Dermis blood vessel endothelial cell (primary cell): ENCODE measurements around the gene RALGPS1. TPM values are rescaled to one million over a fixed set of nuclear protein-coding genes. Genes with fewer than 3 reads are reported as not detected.
A peak's percentile ranks its signal among the peaks of the same experiment; 100 is the strongest.

ENCODE experiments used
- DNase-seq: peaks from one replicate; pipeline ENCODE4 v3.0.0; 2010
- total RNA-seq: library from RNA; depleted of rRNA; stranded (reverse); fragments of >200 nt; gene quantifications from 2 replicates; pipeline ENCODE4 v1.2.3, GENCODE V29; 2014

Gene RALGPS1
- total RNA-seq, 1 donor from 2014 or later = 3.1 TPM

DNA sequence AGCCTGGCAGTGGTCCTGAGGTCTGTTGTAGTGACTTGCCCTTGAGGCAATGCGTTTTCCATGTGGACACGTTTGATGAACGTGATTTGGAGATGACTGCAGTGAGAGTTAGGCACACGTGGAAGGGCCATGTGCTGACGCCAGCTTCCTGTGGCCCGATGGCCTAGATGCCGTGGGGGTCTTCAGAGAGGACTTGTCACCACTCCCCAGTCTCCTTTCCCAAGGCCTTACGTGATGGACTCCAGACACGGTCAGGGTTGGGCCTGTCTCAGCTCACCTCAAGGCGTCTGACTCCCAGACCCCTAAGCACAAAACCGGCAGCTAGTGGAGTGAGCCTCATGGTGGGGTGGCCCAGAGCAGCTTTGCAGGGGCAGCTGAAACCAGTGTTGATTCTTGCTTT, 115.0 kb downstream of the RALGPS1 start:
- DNase-seq = no peak

DNA sequence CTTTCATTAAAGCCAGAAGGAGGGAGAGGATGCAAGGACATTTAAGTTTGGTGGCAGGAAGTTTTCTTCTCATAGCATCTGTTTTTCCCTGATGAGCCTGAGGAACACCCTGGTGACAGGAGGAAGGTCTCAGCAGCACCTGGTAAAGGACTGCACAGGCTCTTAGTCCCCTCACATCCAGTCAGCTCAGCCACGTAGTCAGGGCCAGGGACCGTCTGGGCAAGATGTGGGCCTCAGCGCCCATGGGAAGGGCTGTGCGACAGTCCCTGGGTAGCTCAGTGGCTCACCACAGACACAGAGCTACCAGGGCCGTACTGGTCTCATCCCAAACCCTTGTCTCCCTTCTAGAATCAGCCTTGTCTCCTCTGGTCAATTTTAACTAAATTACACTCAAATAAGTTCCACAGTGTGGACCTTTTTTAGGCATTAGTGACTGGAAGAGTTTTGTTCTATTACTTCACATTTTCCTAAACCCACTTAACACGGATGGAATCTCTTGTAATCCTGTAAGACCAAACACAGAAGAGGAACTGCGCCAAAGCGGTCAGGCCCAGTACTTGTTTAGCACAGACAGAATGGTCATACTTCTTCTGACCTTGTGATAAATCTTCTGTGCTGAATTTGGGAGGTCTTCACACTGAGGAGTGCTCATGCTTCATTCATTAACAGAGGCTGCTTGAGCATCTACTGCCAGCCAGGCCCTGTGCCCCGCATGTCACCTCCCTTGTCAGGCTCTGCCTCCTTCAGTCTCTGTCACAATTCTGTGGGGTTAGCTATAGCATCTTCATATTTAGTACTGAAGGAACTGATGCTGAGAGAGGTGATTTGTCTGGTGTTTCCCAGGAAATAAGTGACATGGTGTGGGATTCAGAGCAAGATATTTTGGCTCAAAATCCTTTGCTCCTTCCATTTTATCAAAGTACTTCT, 116.5 kb downstream of the RALGPS1 start:
- DNase-seq = no peak

DNA sequence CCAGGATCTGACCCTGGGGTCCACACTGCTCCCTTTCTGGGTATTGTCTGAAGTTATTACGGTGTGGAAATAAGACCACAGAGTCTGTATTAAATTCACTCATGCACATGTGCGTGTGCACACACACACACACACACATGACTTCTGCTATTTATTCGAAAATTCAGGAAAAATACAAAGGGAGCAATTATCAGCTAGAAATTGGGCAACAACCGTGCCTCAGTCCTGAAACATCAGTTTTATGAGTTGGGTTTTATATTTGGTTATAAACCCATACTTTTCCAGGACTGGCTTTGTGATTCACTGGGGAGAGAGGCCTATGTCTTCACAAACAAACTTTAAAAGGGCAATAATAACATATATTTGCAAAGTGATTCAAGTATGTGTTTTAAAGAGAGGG, 117.7 kb downstream of the RALGPS1 start:
- DNase-seq = no peak

DNA sequence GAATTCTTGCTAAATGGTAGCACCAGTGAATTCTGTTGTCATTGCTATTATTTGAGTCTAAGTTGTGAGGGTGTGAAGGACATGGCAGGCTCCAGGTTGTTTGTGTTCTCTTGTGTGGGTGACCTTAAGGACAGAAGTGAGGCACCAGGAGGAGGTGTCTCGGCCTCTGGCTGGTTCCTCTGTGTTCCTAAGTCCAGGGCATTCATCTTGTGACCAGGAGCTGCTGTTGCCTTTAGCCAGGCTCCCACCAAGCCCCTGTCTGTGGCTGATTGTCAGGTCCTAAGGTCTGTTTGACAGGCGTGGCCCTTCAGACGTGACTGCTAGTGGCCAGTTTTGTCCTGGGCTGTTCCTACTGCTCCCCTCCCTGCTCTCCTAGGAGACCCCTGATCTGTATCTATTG, 118.5 kb downstream of the RALGPS1 start:
- no peak for DNase-seq

DNA sequence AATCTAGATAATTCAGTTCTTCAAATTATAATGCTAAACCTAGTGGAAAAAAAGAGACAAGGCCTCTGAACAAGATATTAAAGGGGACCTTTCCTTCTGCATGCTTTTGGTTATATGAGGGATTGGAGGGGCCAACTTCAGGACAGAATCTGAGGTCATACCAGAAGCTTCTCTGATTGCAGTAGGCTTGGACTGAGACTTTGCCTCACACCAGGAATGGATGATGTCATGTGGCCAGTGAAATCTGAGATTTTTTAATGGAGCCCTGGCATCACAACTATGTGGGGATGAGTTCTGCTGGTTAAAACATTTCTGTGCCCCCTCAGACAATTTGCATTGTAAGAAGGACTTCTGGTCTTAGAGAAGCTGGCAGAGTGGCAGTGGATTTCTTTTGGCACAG, 119.2 kb downstream of the RALGPS1 start:
- DNase-seq = no peak

DNA sequence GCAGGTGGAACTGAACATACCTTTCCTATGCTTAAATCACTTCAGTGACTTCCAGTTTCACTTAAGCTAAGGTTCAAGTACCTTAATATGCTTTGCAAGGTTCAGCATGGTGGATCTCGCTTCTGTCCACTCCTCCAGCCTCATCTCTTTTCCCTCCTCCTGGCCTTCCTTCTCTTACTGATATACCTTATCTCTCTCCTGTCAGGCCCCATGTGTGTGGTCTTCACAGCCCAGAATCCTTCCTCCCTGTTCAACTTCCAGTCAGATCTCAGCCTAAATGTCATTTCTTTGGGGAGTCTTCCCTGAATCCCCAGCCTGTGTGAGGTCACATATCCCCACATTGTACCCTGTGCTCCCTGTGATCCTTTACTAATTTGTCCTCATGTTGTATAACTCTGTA, 120.1 kb downstream of the RALGPS1 start:
- no peak for DNase-seq

DNA sequence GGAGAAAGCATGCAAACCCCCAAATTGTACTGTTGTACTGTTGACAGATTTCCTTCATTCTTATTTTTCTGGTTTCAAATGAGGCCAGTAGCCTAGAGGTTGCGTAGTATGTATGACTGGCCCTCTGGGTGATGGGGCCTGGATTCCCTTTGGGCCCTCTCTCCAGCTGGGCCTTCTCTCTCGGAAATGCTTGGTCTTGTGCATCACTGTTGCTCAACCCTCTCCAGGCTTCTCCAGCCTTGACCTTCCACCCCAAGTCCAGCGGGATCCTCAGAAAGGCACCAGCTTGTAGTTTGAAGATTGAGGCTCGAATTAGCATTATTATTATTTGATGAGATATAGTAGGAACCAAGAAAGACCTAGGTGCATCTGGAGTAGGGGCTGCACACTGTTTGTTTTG, 120.8 kb downstream of the RALGPS1 start:
- DNase-seq = no peak

DNA sequence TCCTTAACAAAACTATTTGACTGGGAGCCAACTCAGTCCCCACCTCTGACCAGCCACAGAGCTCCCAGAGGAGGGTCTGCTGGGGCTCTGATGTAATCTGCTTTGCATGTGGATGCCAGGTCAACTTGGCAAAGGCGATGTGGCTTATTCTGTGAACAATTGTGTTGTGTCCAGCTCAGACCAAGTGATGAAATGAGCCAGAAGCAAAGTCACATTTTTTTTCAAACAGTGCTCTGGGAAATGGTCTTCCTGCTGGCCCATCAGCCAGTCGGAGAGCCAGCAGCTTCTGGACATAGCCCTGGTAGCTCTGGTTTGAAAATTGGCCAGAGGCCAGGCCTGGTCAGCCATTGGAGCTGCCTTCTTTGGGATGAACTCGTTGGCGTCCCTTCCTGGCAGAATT, 121.4 kb downstream of the RALGPS1 start:
- DNase-seq = peak; percentile 75

DNA sequence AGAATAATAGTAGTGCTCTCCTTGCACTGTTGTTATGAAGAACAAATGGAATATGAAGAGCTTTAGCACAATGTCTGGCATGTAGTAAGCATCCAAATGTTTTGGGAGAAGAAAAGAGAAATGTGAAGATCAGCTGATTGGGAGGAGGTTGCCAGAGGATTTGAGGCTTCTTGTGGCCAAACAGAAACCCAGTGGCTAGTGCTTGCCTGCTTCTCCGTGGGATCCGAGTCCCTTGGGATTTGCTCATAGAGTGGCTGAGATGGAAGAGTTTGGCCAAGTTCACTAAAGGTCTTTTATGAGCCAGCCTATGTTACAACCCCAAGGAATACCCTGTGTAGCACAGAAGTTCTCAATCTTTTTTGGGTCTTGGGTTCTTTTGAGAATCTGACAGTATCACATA, 121.9 kb downstream of the RALGPS1 start:
- no peak for DNase-seq

DNA sequence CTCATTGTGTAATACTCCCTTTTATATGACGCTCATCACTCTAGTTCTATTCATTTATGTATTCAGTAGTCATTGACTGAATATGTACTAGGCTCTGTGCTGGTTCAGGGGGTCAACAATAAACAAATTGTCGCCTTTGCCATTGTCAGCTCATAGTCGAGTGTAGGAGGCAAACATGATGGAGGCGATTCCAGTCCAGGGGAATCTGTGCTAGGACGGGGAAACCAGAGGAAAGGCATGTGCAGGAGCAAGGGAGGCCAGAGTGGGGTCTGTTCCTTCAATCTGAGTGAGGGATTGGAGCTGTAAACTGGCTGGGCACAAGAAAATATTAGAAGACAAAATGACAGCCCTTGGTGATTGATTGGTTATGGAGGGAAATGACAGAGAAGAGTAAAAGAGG, 123.9 kb downstream of the RALGPS1 start:
- DNase-seq = no peak

DNA sequence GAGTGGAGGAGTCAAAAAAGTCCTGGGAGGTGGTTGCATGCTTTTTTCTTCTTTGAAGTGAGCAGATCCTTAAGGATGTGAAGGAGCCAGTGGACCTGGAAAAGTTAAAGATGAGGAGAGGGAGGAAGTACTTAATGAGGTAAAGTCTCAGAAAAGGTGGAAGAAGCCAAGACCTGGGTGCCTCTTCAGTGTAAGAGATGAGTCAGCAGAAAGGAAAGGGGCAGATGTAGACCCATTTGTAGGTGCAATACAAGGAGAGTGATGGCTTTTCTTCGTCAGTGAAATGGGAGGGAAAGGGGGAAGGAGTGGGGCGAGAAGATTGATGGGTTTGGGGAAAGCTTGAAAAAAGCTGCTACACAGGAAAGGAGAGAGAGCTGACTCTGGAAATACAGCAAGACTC, 124.9 kb downstream of the RALGPS1 start:
- no peak for DNase-seq

DNA sequence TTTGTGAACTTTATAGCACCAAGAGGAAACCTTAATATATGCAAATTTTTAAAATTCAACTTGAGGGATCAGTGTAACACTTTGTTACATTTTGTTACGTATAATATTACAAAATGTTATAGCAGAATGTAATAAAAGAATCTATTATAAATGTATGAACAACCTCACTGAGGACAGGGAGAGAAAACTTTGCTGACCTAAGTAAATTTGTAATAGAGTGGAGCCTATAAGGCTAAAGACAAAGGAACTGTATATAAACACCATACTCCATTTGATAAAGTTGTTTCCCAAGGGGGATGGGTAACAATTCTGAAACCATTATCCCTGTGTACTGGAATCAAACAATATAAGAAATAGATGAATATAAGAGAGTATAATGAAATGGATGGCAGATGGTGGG, 130.6 kb downstream of the RALGPS1 start:
- no peak for DNase-seq

DNA sequence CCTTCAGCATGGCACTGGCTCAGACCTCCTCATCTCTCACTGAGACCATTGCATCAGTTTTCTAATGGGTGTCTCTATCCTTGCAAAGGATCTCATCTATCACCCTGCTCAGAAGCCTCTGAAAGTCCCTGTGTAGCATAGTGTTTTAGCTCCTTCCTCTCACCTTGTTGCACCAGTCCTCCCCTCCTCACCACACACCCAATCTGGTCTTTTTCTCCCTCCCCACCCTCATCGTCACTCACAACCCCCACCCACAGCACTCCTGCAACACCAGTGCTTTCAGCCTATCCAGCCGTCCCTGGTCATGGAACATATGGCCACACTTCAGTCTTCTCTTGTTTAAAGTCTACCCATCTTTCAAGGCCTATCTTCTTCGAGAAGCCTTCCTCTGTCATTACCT, 133.4 kb downstream of the RALGPS1 start:
- DNase-seq = no peak

DNA sequence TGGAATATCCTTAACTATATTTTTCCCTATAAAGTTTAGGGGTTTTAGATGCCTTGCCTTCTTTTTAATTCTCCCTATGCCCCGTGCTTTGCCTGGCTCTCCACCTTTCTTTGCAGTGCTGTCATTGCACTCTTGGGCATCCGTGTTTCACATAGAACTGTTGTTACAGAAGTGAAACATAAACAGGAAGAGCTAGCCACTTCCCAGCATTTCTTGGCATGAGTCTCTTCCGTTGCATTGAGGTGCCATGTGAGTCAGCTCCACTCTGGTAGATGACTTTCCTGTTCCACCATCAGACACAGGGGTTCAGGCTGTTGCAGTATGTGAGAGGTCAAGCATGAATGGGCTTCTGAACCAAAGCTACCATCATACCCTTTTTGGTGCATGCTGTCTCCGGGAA, 134.5 kb downstream of the RALGPS1 start:
- peak; percentile 99 for DNase-seq

DNA sequence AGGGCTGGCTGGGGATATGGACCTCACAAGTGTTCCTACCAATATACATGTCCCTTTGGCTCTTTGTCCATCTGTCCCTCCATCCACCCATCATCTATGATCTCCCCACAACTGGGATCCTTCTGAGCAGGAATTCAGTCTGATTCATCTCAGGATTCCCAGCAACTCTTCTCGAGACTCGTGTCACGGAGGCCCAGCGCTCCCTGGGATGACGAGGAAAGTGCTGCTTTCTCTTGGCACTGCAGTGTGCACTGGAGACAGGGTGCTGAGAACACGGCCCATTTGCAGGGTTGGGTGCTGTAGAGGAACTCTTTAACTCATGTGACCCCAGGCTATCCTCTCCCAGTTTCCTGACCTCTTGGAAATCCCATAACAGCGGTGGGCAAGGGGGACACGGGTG, 135.0 kb downstream of the RALGPS1 start:
- peak; percentile 61 for DNase-seq

DNA sequence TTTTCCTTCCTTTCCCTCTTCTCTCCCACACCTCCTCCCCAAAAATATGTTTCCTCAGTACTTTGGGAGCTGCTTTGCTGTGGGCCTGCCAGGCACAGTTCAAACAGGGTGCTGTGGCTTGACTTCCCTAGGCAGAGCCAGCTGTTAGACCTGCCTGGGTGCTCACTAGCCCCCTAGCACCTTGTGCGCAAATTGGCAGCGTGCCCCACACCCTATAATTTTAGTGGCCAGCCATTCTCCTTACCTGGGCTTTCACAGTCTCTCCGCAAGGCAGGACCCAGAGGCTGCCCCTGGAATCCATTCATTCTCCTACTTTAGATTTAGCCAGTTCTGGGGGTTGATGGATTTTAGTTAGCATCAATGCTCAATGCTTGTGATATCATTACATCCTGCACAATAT, 135.6 kb downstream of the RALGPS1 start:
- no peak for DNase-seq

DNA sequence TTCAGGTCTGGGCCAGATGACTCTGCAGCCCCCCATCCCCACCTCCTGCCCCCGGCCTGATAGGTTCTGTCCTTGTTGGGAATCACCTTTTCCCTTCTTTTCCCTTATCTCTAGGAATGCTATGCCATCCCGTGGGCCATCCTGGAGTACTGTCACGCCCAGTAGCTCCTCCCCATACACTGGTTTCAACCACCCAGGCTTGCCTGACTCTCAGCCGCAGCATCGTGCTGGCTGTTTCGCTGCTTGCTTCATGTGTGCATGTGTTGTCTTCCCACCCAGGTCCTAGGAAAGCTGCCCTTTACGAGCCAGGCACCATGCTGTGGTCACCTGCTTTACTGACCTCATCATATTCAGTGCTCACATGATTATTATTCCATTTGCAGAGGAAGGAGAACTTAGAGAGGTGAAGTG, 136.0 kb downstream of the RALGPS1 start:
- no peak for DNase-seq

DNA sequence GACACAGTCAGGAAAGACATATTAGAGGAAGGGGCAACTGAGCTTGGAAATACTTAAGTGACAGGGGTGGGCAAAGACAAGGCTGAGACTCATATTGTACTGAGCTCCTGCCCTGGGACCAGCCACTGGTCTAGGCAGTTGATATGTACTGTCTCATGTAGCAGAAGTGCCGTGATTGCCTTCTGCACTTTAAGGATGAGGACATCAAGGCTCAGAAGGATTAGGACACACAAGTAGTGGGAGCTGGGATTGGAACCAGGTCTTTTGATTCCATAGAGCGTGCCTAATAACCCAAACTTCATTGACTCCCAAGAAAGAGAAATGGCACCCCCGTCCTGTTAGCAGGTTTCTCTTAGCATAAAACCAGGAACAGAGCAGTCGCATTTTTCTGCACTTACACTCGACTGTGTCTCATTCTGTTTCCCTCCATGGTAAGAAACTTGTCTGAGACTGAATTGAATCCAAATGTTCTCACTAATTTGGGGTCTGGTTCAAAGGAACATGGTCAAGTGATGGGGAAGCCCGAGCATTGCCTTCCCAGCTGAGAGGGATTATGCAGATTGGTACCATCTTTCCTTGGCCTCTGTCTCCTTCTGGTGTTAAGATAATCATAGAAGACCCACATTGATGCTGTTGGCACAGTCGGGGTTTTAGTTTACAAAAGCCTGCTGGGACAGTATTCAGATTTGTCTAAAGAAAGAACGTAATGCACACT, 137.5 kb downstream of the RALGPS1 start:
- DNase-seq = no peak

DNA sequence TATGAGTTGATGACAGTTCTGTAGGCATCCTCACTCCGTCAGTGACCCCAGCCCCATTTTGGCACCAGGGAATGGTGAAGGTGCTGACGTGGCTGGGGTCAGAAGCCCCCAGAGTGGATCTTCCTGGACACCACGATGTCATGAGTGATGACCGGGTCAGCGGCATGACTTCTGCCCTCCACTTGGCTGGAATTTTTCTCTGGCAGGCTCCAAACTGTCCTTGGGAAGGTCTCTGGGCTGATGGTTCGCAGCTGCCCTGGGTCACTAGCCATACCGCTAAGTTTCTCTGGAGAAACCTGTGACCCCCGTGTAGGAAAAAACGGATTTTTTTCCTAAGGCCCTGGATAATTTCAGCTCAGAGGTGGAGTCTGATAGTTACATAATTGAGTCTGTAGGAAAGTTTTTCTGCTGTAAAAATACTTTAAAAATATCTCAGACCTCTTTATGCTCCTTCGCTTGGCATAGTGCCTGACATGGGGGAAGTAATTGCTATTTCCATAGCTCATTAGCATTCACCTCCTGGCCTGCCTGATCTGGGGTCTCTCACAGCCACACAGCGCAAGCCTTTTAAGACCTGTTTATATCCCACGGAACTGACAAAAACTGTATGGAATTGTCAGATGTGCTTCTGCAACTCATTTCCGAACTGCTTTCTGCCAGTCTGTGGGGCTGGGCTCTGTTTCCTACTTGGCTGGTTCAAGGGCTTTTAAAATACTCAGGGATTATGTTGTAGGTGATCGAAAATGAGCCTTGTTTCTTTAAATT, 138.7 kb downstream of the RALGPS1 start:
- DNase-seq = peak; percentile 70

DNA sequence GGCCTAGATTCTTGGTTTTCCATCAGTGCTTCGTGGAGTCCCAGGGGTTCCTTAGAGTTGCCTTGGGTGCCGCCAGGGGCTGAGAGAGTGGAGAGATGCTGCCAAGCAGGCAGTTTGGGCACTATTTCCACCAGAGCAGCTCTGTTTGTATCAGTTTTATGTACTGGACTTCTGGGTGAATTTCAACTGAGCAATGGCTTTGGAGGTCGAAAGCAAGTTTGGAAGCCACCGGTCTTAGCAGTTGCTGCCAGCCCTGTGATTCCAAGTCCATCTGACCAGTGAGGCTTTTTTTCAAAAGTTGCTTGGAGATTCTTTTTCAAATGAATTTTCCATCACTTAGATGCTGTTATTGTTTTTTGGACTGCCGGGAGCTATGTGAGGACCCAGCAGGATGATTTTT, 139.4 kb downstream of the RALGPS1 start:
- DNase-seq = no peak

DNA sequence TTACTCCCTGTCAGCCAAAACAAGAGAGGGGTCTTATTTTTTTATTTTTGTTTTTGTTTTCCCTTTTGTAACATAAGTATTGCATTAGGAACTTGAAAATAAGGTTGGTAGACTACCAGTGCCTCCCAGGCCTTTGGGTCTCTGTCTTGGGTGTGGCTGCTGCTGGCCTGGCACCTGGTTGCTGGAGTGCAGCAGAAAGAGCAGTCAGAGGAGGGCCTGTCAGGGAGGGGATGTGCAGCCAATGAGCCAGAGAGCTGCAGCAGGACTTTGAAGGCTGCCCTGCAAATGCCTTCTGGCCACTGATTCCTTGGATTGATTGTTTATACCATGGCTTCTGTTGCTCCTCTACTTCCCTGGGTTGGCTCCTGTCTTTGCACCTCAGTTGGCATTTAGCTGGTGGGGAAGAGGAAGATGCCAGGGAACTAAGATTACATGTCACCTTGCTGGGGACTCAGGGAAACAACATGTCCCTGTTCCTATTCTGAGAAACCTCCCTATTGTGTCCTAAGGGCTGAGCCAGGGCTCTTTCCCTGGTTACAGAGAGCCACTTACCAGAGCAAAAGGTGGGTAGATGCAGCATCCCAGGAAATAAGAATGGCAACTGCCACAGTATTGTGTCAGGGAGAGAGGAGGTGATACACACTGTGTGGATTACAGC, 141.3 kb downstream of the RALGPS1 start:
- no peak for DNase-seq

DNA sequence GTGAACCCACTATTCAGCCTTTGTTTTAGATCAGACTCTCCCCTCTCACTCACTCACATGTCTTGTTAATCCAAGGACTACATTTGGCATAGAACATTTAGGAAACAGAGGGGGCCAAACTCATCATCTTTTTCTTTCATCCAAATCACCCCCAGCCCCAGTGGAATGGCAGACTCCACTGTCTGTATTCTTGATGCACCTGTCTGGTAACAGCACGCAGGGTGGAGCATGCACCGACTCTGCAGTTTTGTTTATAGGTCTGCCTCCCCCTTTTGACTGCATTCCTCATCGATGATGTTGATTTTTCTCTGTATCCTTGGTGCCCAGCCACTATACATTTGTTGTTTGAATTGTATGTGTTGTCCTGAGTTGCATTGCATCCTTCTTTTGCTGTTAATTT, 141.9 kb downstream of the RALGPS1 start:
- DNase-seq = no peak
